ENCODE data around the gene NNT.
A peak's percentile ranks its signal among the peaks of the same experiment; 100 is the strongest.
"Not testable (repeated sequence)": the region's sequence is repeated elsewhere in the genome, so short reads cannot be mapped to it uniquely, and the experiment has no call there.

Gene NNT

GRCh38 chr5:43602461-43603343 lies at the start of gene NNT:
NNT (plus strand) TSS chr5:43603180; CDS start chr5:43609196, 6,016 bp downstream.
- DNase-seq (ENCODE audit: low spot score), result peak; percentile 79

- DNase-seq (ENCODE audit: low spot score), result no peak
Observed at GRCh38 chr5:43553381-43553780, 49.6 kb upstream of the NNT start.

- DNase-seq (ENCODE audit: low spot score), result no peak
Observed at GRCh38 chr5:43554497-43554896, 48.5 kb upstream of the NNT start.

GRCh38 chr5:43555895-43556606 lies 46.9 kb upstream of the NNT start:
- DNase-seq (ENCODE audit: low spot score), result peak; percentile 78

DNA sequence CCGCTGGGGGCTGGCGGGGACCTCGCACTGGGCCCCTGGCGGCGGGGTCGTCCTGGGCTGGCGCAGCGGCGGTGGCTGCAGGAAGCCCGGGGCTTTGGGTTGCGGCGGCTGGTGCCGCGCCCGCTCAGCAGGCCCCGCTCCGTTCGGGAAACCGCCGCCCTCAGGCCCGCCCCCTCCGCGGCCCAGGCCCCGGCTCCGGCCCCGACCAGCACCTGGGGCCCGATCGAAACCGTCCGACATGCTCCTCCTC lies 46.4 kb upstream of the NNT start:
- DNase-seq (ENCODE audit: low spot score), result not testable (repeated sequence)

- peak; percentile 93 for DNase-seq (ENCODE audit: low spot score)
Observed at GRCh38 chr5:43556857-43557542, 46.0 kb upstream of the NNT start, which contains the start of gene PAIP1. PAIP1 (minus strand) TSS chr5:43557077; CDS start chr5:43556846, 231 bp downstream.

DNA sequence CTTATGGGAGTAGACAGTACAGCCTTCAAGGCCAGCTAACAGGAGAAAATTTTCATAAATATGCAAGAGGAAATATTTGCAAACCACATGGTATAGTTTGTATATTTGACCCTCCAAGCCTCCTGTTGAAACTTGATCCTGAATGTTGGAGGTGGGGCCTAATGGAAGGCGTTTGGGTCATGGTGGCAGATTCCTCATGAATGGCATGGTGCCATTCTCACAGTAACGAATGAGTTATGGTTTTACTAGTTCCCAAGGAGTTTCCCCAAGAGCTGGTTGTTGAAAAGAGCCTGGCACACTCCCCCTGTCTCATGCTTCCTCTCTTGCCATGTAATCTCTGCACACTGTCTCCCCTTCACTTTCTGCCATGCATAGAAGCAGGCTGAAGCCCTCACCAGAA lies 42.9 kb upstream of the NNT start:
- DNase-seq (ENCODE audit: low spot score), result no peak

GRCh38 chr5:43561356-43561755 lies 41.6 kb upstream of the NNT start:
- DNase-seq (ENCODE audit: low spot score), result peak; percentile 8

DNA sequence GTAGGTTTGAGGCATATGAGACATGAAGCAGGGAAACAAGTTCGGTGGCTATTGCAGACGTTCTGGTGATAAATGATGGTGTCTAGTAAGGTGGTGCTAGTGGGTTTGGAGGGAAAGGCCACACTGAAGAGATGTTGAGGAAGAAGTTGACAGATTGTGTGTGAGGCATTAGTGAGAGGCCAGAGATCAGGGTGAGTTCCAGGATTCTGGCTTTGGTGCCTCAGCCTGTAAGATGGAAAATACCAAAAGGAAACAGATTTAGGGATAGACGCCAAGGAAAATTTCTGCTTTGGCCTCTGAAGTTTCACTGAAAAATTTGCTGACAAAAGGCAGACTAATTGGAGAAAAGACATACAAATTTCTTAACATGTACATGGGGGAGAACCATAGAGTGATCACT lies 39.7 kb upstream of the NNT start:
- peak; percentile 7 for DNase-seq (ENCODE audit: low spot score)

DNA sequence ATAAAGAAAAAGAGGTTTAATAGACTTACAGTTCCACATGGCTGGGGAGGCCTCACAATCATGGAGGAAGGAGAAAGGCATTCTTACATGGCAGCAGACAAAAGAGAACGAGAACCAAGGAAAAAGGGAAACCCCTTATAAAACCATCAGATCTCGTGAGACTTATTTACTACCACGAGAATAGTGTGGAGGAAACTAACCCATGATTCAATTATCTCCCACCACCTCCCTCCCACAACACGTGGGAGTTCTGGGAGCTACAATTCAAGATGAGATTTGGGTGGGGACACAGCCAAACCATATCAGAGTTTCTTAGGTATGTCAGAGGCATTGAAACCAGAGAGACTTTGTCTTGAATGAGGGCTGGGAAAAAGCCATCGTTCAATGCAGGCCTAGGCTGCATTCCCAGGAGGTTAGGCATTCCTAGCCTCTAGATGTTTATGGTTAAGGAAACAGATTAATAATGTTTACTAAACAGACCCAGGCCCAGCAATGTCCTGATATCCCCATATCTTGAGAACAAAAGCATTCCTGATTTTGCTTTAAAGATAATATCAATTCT lies 38.6 kb upstream of the NNT start:
- DNase-seq (ENCODE audit: low spot score), result no peak

GRCh38 chr5:43565043-43565442 lies 37.9 kb upstream of the NNT start:
- no peak for DNase-seq (ENCODE audit: low spot score)

DNA sequence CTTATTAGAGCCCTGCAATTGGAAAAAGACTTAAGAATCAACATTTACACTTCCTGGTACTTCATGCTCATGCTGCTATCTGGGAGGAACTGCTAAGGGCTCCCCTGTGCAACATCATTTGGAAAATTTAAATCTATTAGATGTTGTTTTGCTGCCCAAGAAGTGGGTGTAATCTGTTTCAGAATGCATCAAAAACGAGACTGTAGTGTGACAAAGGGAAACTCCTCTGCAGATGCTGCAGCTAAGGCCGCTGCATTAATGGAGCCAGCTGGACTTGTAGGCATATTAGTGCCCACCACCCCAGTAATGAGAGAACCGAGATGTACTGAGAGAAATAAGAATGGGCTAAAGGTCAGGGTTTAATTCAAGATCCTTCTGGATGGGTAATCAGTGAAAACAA lies 35.0 kb upstream of the NNT start:
- DNase-seq (ENCODE audit: low spot score), result no peak

GRCh38 chr5:43569236-43569746 lies 33.7 kb upstream of the NNT start:
- DNase-seq (ENCODE audit: low spot score), result no peak

DNA sequence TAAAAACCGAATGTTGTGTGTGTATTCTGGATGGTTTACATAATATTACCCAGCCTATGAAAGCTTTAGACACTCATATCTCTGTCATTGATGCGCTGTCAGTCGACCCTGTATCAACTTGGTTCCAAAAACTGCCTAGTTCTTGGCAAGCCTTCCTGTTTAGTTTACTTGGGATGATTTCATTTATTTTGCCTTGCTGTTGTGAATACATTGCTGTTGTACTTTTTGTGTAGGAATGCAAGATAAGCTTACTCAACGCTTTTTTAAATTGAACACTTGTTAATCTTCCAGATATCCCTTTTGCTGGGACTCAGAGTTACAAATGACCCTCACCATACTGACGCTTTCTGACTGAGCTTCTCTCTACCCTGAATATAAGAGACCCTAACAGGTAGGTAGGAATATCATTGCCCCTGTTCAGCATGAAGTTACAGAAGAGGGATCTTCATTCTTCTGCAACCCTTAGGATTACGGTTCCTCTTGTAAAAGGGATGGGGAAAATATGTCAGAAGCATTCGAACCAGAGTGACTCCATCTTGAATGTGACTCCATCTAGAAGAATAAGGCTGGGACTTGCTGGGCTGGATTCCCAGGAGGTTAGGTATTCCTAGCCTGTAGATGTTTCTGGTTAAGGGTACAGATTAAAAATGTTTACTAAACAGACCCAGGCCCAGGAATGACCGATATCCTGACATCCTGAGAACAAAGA lies 32.4 kb upstream of the NNT start:
- no peak for DNase-seq (ENCODE audit: low spot score)

DNA sequence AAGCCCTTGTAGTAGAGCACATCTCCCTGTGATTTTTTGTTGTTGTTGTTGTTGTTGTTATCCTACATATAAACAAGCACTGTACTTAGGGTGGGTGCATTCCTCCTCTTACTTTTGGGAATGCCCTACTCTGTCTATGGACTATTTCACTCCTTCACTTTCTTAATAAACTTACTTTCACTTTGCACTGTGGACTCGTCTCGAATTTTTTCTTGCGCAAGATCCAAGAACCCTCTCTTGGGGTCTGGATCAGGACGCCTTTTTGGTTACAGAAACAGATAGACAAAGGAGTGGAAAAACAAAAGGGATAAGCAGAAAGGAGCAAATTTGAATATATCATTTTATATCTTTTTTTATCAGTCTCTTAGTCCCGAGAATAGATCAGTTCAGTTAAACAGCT lies 31.7 kb upstream of the NNT start:
- no peak for DNase-seq (ENCODE audit: low spot score)

- no peak for DNase-seq (ENCODE audit: low spot score)
Observed at GRCh38 chr5:43572357-43572756, 30.6 kb upstream of the NNT start.

- DNase-seq (ENCODE audit: low spot score), result peak; percentile 20
Observed at GRCh38 chr5:43573058-43573457, 29.9 kb upstream of the NNT start.

DNA sequence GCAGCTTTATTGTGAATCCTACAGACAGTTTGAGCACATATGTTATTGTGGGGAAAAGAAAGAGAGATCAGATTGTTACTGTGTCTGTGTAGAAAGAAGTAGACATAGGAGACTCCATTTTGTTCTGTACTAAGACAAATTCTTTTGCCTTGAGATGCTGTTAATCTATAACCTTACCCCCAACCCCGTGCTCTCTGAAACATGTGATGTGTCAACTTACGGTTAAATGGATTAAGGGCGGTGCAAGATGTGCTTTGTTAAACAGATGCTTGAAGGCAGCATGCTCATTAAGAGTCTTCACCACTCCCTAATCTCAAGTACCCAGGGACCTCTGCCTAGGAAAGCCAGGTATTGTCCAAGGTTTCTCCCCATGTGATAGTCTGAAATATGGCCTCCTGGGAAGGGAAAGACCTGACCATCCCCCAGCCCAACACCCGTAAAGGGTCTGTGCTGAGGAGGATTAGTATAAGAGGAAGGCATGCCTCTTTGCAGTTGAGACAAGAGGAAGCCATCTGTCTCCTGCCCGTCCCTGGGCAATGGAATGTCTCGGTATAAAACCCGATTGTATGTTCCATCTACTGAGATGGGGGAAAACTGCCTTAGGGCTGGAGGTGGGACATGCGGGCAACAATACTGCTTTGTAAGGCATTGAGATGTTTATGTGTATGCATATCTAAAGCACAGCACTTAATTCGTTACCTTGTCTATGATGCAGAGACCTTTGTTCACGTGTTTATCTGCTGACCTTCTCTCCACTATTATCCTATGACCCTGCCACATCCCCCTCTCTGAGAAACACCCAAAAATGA lies 22.4 kb upstream of the NNT start:
- not testable (repeated sequence) for DNase-seq (ENCODE audit: low spot score)

DNA sequence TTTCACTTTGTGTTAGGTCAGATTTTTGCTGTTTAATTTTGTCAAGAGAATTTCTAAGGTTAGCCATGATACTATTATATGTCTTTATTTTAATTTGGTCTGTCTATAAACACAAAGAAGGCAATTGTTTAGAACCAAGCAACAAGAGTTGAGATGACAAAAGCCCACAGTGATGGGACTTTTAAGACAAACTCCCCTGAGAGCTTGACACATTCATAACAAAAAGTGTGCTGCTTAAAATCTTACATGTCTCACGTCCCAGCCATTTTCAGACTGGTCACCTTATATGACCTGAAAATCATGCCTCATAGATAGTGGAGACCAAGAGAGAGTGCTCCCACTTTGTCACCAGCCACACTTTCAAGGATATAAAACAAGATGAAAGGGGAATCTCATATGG lies 21.6 kb upstream of the NNT start:
- DNase-seq (ENCODE audit: low spot score), result no peak

DNA sequence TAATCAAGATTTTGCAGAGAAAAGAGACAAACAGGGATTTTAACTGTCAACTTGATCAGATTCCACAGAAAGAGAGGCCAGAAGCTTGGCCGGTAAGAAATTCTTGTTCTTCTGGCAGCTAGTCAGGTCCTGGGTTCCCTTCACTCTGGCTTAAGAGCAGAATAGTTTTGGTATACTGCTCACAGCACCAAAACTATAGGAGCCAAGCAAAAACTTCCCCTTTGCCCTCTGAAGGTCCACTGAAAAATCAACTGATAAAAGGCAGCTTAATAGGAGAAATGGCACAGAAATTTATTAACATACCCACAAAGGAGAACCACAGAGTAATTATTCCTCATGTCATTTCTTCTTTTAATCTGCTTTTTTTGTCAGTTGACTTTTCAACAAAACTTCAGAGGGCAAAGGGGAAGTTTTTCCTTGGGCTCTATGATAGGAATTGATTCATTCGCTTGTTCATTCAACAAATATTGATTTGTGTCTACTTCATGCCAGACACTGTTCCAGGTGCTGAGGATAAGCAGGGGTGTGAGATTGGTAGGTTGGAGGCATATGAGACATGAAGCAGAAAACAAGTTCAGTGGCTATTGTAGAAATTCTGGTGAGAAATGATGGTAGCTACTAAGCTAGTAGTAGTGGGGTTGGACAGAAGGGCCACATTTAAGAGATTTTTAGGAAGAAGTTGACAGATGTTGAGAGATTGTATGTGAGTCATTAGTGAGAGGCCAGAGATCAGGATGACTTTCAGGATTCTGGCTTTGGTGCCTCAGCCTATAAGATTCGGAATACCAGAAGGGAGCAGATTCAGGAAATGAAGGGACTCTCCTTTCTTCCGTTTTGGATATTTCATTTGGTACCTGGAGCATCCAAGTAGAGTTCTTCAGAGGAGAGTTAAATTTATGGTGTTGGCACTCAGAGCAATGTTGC lies 20.6 kb upstream of the NNT start:
- no peak for DNase-seq (ENCODE audit: low spot score)
